D721Med (cell line): ENCODE data around the gene PHETA1.
"Not testable (repeated sequence)": the region's sequence is repeated elsewhere in the genome, so short reads cannot be mapped to it uniquely, and the experiment has no call there.

Experiments
- DNase-seq: peaks from one replicate; pipeline ENCODE4 v3.0.0; 2011; ENCODE audit warnings: low spot score; ENCODE audit not compliant: insufficient read length
- FAIRE-seq: peaks from 2 replicates; lab custom pipeline; 2011; peaks lifted over from hg19 to GRCh38; lab: Jason Lieb, UNC
- TF ChIP-seq, protein P1 (sequence below): IDR thresholded peaks from 2 replicates; pipeline ENCODE4 v1.5.1; 2012; ENCODE audit warnings: mild to moderate bottlenecking, control low read depth; ENCODE audit not compliant: insufficient read depth; ENCODE audit errors: missing control alignments

Gene PHETA1

DNA sequence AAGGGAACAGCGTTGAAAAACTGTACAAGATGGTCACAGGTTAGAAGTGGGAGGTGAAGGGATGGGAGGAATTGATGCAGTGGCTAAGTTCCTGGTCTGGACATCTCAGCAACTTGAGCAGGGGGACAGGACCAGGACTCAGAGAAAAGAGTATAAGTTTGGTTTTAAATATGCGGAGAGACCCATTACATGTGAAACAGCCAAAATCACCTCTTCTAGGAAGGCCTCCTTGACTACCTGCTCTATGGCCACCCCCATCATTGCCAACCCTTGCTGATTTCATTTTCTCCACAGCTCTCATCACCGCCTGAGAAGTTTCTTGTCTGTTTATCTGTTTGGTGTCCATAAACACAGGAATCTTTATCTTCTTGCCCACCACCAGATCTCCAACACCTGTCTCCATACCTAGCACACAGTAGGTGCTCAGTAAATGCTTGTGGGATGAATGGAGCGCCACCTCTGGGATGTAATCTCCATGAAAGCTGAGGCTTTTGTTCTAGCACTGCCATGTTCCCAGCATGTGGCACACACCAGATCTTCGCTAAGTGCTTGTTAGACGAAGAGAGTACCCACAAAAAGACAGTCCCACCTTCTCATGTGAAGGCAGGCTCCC is 11.2 kb upstream of the PHETA1 start:
- FAIRE-seq, result no peak

DNA sequence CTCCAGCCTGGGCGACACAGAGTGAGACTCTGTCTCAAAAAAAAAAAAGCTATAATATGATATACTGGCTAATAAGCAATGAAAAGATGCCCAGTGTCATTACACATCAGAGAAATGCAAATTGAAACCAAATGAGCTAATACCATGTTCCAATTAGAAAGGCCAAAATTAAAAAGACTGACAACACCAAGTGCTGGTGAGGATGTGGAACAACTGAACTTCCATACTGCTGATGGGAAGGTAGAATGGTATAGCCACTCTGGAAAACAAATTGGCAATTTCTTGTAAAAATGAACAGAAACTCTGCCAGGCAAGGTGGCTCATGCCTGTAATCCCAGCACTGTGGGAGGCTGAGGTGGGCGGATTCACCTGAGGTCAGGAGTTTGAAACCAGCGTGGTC is 8.5 kb upstream of the PHETA1 start:
- DNase-seq, result no peak
- TF ChIP-seq, protein P1, sequence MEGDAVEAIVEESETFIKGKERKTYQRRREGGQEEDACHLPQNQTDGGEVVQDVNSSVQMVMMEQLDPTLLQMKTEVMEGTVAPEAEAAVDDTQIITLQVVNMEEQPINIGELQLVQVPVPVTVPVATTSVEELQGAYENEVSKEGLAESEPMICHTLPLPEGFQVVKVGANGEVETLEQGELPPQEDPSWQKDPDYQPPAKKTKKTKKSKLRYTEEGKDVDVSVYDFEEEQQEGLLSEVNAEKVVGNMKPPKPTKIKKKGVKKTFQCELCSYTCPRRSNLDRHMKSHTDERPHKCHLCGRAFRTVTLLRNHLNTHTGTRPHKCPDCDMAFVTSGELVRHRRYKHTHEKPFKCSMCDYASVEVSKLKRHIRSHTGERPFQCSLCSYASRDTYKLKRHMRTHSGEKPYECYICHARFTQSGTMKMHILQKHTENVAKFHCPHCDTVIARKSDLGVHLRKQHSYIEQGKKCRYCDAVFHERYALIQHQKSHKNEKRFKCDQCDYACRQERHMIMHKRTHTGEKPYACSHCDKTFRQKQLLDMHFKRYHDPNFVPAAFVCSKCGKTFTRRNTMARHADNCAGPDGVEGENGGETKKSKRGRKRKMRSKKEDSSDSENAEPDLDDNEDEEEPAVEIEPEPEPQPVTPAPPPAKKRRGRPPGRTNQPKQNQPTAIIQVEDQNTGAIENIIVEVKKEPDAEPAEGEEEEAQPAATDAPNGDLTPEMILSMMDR, result no peak
- FAIRE-seq, result no peak

More for the DNA sequence above, 11.2 kb upstream of the PHETA1 start:
- DNase-seq, result no peak
- TF ChIP-seq, protein P1, result no peak

DNA sequence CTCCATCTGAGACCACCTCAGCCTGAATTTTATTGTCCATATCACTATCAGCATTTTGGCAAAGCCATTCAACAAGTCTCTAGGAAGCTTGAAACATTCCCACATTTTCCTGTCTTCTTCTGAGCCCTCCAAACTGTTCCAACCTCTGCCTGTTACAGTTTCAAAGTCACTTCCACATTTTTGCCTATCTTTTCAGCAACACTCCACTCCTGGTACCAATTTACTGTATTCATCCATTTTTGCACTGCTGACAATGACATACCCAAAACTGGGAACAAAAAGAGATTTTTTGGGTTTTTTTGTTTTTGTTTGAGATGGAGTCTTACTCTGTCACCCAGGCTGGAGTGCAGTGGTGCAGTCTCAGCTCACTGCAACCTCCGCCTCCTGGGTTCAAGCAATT is 4.3 kb upstream of the PHETA1 start:
- DNase-seq, FAIRE-seq: not testable (repeated sequence)

DNA sequence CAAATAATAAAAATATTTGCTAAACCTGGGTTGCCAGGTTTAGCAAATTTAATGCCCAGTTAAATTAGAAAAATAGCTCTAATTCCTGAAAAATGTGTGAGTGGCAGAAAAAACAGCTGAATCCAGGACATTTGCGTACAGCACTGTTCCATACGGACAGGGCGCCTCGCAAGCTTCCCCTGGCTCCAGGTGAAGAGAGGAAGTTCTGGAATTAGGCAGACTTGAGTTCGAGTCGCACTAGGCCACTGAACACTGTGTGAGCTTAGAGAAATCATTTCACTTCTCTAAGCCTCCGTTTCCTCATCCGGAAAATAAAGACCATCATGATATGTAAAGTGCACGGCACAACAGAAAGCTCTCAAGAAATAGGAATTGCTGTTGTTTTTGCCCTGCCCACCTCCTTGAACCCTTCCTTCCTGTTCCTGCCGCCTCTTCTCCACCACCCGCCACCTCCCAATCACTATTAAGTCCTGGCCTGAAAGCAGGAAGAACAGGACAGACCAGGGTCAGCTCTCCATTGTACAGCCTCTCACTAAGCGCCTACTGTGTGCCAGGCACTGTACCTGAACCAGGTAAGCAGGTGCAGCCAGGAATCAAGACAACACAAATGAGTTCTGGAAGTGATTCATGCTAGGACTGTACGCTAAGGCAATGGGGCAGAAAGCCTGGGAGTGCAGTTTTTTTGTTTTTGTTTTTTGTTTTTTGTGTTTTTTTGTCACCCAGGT is 763 bp upstream of the PHETA1 start:
- DNase-seq (no peak), FAIRE-seq (no peak)
- TF ChIP-seq, protein P1, result no peak

DNA sequence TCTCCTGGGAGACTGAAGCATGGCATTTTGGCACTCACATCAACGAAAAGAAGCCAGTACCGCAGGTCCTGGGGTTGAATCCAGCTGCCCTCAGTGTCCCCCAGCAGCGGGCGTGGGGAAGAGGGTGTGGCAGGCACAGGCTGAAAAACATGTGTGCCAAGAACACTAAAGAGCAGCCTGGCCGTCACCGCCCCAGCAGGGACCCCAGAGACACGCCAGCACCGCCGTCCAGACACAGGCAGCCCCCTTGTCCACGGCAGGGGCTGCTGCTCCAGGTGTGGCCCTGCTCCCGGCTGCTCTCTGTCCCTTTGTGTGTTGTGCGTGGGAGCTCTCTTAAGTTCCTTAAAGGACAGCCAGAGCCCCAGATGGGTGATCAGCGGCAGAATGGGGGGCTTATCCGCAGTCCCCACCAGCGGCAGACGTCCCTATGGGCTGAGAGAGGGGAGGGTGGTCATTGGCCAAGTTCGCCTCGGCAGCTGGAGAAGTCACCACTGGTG is 556 bp downstream of the PHETA1 start:
- FAIRE-seq (no peak), DNase-seq (no peak)
- TF ChIP-seq, protein P1, result no peak

DNA sequence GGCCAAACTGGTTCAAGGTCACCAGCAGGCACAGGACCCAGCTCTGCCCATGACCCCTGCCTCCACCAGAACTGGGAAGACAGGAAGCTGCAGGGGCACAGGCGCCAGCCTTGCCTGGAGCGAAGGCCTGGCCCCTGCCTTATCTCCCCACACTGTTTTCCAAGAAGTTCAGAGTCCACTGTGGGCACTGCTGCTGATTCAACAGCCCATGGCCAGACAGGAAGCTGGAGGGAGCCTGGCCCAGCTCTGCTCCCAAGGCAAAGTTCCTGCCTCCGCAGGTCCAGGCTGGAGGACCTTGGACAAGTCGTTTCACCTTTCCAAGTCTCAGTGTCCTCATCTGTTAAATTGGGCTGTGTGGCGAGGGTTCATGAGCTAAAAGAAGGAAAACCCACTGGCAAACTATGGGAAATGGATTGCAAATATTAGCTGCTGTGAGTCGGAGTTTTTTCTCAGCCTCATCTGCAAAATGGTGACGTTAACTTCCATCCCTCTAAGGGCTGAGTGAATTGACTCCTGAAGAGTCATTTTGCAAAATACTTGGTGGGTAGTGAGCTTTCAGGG is 1.2 kb downstream of the PHETA1 start:
- DNase-seq (no peak), FAIRE-seq (no peak)
- TF ChIP-seq, protein P1, result no peak

DNA sequence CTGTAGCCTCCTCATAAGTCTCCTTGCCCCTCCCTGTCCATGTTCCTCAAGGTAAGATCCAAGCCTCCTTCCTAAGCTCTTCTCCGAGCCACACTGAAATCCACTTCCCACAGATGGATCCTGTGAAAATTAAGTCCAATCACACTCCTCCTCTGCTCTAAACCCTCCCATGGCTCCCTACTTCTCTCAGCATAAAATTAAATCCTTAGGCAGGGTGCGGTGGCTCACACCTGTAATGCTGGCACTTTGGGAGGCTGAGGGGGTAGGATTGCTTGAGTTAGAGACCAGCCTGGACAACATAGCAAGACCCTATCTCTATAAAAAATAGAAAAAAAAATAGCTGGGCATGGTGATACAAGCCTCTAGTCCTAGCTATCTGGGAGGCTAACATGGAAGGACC is 2.3 kb downstream of the PHETA1 start:
- TF ChIP-seq, protein P1, result no peak
- no peak for FAIRE-seq
- DNase-seq, result no peak
